Measurements from ENCODE around the gene RPH3AL.

The RPH3AL gene

GRCh38 chr17:164303-165235 is 188.0 kb downstream of the RPH3AL start:
- H3K36me3 ChIP-seq (ENCODE audit: control insufficient read depth, insufficient read depth, low read length) = no peaks in the 10 kb centered on the region
- H3K4me2 ChIP-seq (ENCODE audit: low read length) = no peak overlapping the region
- no peaks in the 10 kb centered on the region for H3K27me3 ChIP-seq (ENCODE audit: insufficient read depth, low read length, poor library complexity)
- no peak overlapping the region for H3K18ac ChIP-seq (ENCODE audit: low read length)
- no peak overlapping the region for H2BK5ac ChIP-seq (ENCODE audit: low read length)
- no peak overlapping the region for H3K23ac ChIP-seq (ENCODE audit: low read length)
- no peak overlapping the region for H2AK5ac ChIP-seq (ENCODE audit: low read length)
- no peaks in the 10 kb centered on the region for H3K4me1 ChIP-seq (ENCODE audit: control insufficient read depth, low read depth, low read length)
- no peak overlapping the region for H4K8ac ChIP-seq (ENCODE audit: low read depth, low read length)
- H3K4ac ChIP-seq (ENCODE audit: low read depth, low read length) = no peak overlapping the region
- no CpG with 5 or more reads among the region's 16 CpGs for WGBS (ENCODE audit: extremely low coverage, insufficient coverage, low lambda C conversion rate)
- no peak overlapping the region for H3K9ac ChIP-seq (ENCODE audit: low read length)
- H2BK15ac ChIP-seq (replicated peaks; ENCODE audit: low read depth) = no peak overlapping the region
- no peak overlapping the region for H3K4me3 ChIP-seq (ENCODE audit: low read length)
- H3K27ac ChIP-seq (ENCODE audit: low read depth, low read length) = no peak overlapping the region
- H3K79me1 ChIP-seq (ENCODE audit: low read length) = no peaks in the 10 kb centered on the region
- no peak overlapping the region for H4K5ac ChIP-seq (ENCODE audit: low read length)
- H3K56ac ChIP-seq (ENCODE audit: low read length) = no peak overlapping the region
- no peaks in the 10 kb centered on the region for H3K79me2 ChIP-seq (ENCODE audit: control insufficient read depth, insufficient read depth, low read length)
- no peak overlapping the region for H2BK120ac ChIP-seq (ENCODE audit: low read depth, low read length)
- DNase-seq = peak; percentile 65

- H3K4me2 ChIP-seq (ENCODE audit: low read length) = no peak overlapping the region
- H2BK15ac ChIP-seq (replicated peaks; ENCODE audit: low read depth) = no peak overlapping the region
- H3K27me3 ChIP-seq (ENCODE audit: insufficient read depth, low read length, poor library complexity) = no peaks in the 10 kb centered on the region
- no peaks in the 10 kb centered on the region for H3K79me1 ChIP-seq (ENCODE audit: low read length)
- no peak overlapping the region for H2BK120ac ChIP-seq (ENCODE audit: low read depth, low read length)
- H4K5ac ChIP-seq (ENCODE audit: low read length) = no peak overlapping the region
- H3K79me2 ChIP-seq (ENCODE audit: control insufficient read depth, insufficient read depth, low read length) = no peaks in the 10 kb centered on the region
- no peak overlapping the region for H3K4ac ChIP-seq (ENCODE audit: low read depth, low read length)
- H3K23ac ChIP-seq (ENCODE audit: low read length) = no peak overlapping the region
- no peak overlapping the region for H2BK5ac ChIP-seq (ENCODE audit: low read length)
- no peak overlapping the region for H3K56ac ChIP-seq (ENCODE audit: low read length)
- H3K36me3 ChIP-seq (ENCODE audit: control insufficient read depth, insufficient read depth, low read length) = no peaks in the 10 kb centered on the region
- no peak overlapping the region for H3K4me3 ChIP-seq (ENCODE audit: low read length)
- H4K8ac ChIP-seq (ENCODE audit: low read depth, low read length) = no peak overlapping the region
- no peak overlapping the region for H3K27ac ChIP-seq (ENCODE audit: low read depth, low read length)
- no peak overlapping the region for H3K18ac ChIP-seq (ENCODE audit: low read length)
- WGBS (ENCODE audit: extremely low coverage, insufficient coverage, low lambda C conversion rate) = no CpG with 5 or more reads among the region's 11 CpGs
- H3K9ac ChIP-seq (ENCODE audit: low read length) = no peak overlapping the region
- no peak for DNase-seq
- no peaks in the 10 kb centered on the region for H3K4me1 ChIP-seq (ENCODE audit: control insufficient read depth, low read depth, low read length)
- no peak overlapping the region for H2AK5ac ChIP-seq (ENCODE audit: low read length)
Observed at GRCh38 chr17:163514-164098, 189.0 kb downstream of the RPH3AL start.

- no CpG with 5 or more reads among the region's 11 CpGs for WGBS (ENCODE audit: extremely low coverage, insufficient coverage, low lambda C conversion rate)
- Histone ChIP-seq H3K79me2 (ENCODE audit: control insufficient read depth, insufficient read depth, low read length) (no peaks in the 10 kb centered on the region), H3K4me3 (ENCODE audit: low read length) (no peak overlapping the region), H3K9ac (ENCODE audit: low read length) (no peak overlapping the region), H3K36me3 (ENCODE audit: control insufficient read depth, insufficient read depth, low read length) (no peaks in the 10 kb centered on the region), H3K56ac (ENCODE audit: low read length) (no peak overlapping the region), H3K18ac (ENCODE audit: low read length) (no peak overlapping the region), H3K27me3 (ENCODE audit: insufficient read depth, low read length, poor library complexity) (no peaks in the 10 kb centered on the region), H4K8ac (ENCODE audit: low read depth, low read length) (no peak overlapping the region), H3K4me1 (ENCODE audit: control insufficient read depth, low read depth, low read length) (no peaks in the 10 kb centered on the region), H3K27ac (ENCODE audit: low read depth, low read length) (no peak overlapping the region), H3K23ac (ENCODE audit: low read length) (no peak overlapping the region), H4K5ac (ENCODE audit: low read length) (no peak overlapping the region), H3K4ac (ENCODE audit: low read depth, low read length) (no peak overlapping the region), H2AK5ac (ENCODE audit: low read length) (no peak overlapping the region), H2BK120ac (ENCODE audit: low read depth, low read length) (no peak overlapping the region), H2BK15ac (replicated peaks; ENCODE audit: low read depth) (no peak overlapping the region), H3K4me2 (ENCODE audit: low read length) (no peak overlapping the region), H2BK5ac (ENCODE audit: low read length) (no peak overlapping the region), H3K79me1 (ENCODE audit: low read length) (no peaks in the 10 kb centered on the region)
- DNase-seq = no peak
Observed at GRCh38 chr17:162689-163088, 189.9 kb downstream of the RPH3AL start.
